ENCODE data around the gene FZD1. TPM values are rescaled to one million over a fixed set of nuclear protein-coding genes. Genes with fewer than 3 reads are reported as not detected.

The FZD1 gene
- total RNA-seq, 1 donor from 2014 or later = 0.55 TPM

DNA sequence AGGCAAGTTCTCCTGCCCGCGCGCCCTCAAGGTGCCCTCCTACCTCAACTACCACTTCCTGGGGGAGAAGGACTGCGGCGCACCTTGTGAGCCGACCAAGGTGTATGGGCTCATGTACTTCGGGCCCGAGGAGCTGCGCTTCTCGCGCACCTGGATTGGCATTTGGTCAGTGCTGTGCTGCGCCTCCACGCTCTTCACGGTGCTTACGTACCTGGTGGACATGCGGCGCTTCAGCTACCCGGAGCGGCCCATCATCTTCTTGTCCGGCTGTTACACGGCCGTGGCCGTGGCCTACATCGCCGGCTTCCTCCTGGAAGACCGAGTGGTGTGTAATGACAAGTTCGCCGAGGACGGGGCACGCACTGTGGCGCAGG lies 1.4 kb downstream of the FZD1 start:
- Mint-ChIP-seq H3K4me1 (peaks cover 21% of the 10 kb centered on the region), H3K27me3 (peaks cover 32% of the 10 kb centered on the region), H3K4me3 (peak overlapping the region; percentile 87), H3K27ac (no peak overlapping the region), H3K9me3 (no peaks in the 10 kb centered on the region), H3K36me3 (ENCODE audit: low read depth) (peaks cover 2% of the 10 kb centered on the region)
- POLR2A ChIA-PET = interaction anchor here (0.5 kb wide), 1 partner anchor 501 kb away, joined by 3 read pairs; no protein-coding TSS in a partner anchor
- intact Hi-C loops (cut with micrococcal nuclease) = loop anchor here (10.0 kb wide), 4 partner anchors 601 to 1021 kb away; partner anchors contain the start of genes AKAP9, CDK14 and CFAP69
- CTCF ChIA-PET = no interaction called here
- DNase-seq = no peak
- TF ChIP-seq, protein P1, sequence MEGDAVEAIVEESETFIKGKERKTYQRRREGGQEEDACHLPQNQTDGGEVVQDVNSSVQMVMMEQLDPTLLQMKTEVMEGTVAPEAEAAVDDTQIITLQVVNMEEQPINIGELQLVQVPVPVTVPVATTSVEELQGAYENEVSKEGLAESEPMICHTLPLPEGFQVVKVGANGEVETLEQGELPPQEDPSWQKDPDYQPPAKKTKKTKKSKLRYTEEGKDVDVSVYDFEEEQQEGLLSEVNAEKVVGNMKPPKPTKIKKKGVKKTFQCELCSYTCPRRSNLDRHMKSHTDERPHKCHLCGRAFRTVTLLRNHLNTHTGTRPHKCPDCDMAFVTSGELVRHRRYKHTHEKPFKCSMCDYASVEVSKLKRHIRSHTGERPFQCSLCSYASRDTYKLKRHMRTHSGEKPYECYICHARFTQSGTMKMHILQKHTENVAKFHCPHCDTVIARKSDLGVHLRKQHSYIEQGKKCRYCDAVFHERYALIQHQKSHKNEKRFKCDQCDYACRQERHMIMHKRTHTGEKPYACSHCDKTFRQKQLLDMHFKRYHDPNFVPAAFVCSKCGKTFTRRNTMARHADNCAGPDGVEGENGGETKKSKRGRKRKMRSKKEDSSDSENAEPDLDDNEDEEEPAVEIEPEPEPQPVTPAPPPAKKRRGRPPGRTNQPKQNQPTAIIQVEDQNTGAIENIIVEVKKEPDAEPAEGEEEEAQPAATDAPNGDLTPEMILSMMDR (IDR thresholded peaks at IDR 0.05) = no peak
- ATAC-seq (ENCODE audit: low read depth) = no peak

DNA sequence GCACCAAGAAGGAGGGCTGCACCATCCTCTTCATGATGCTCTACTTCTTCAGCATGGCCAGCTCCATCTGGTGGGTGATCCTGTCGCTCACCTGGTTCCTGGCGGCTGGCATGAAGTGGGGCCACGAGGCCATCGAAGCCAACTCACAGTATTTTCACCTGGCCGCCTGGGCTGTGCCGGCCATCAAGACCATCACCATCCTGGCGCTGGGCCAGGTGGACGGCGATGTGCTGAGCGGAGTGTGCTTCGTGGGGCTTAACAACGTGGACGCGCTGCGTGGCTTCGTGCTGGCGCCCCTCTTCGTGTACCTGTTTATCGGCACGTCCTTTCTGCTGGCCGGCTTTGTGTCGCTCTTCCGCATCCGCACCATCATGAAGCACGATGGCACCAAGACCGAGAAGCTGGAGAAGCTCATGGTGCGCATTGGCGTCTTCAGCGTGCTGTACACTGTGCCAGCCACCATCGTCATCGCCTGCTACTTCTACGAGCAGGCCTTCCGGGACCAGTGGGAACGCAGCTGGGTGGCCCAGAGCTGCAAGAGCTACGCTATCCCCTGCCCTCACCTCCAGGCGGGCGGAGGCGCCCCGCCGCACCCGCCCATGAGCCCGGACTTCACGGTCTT lies 1.9 kb downstream of the FZD1 start:
- TF ChIP-seq, protein P1 (IDR thresholded peaks at IDR 0.05) = no peak
- Mint-ChIP-seq H3K4me1 (peaks cover 21% of the 10 kb centered on the region), H3K4me3 (peak overlapping the region; percentile 87), H3K9me3 (no peaks in the 10 kb centered on the region), H3K27ac (no peak overlapping the region), H3K36me3 (ENCODE audit: low read depth) (peaks cover 2% of the 10 kb centered on the region), H3K27me3 (peaks cover 29% of the 10 kb centered on the region)
- intact Hi-C loops (cut with micrococcal nuclease) = loop anchor here (10.0 kb wide), 4 partner anchors 601 to 1021 kb away; partner anchors contain the start of genes AKAP9, CDK14 and CFAP69
- ChIA-PET POLR2A (interaction anchor here (0.5 kb wide), 1 partner anchor 501 kb away, joined by 3 read pairs; no protein-coding TSS in a partner anchor), CTCF (no interaction called here)
- DNase-seq = no peak
- no peak for ATAC-seq (ENCODE audit: low read depth)

DNA sequence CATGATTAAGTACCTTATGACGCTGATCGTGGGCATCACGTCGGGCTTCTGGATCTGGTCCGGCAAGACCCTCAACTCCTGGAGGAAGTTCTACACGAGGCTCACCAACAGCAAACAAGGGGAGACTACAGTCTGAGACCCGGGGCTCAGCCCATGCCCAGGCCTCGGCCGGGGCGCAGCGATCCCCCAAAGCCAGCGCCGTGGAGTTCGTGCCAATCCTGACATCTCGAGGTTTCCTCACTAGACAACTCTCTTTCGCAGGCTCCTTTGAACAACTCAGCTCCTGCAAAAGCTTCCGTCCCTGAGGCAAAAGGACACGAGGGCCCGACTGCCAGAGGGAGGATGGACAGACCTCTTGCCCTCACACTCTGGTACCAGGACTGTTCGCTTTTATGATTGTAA lies 2.5 kb downstream of the FZD1 start:
- peaks cover 29% of the 10 kb centered on the region for H3K27me3 Mint-ChIP-seq
- CTCF ChIA-PET = no interaction called here

DNA sequence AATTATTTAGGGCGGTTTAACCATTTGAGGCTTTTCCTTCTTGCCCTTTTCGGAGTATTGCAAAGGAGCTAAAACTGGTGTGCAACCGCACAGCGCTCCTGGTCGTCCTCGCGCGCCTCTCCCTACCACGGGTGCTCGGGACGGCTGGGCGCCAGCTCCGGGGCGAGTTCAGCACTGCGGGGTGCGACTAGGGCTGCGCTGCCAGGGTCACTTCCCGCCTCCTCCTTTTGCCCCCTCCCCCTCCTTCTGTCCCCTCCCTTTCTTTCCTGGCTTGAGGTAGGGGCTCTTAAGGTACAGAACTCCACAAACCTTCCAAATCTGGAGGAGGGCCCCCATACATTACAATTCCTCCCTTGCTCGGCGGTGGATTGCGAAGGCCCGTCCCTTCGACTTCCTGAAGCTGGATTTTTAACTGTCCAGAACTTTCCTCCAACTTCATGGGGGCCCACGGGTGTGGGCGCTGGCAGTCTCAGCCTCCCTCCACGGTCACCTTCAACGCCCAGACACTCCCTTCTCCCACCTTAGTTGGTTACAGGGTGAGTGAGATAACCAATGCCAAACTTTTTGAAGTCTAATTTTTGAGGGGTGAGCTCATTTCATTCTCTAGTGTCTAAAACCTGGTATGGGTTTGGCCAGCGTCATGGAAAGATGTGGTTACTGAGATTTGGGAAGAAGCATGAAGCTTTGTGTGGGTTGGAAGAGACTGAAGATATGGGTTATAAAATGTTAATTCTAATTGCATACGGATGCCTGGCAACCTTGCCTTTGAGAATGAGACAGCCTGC lies 3.1 kb downstream of the FZD1 start:
- TF ChIP-seq, protein P1 (IDR thresholded peaks at IDR 0.05) = no peak
- H3K4me3 Mint-ChIP-seq = no peak overlapping the region
- ATAC-seq (ENCODE audit: low read depth) (no peak), DNase-seq (no peak)
- intact Hi-C loops (cut with micrococcal nuclease) = loop anchor here (10.0 kb wide), 4 partner anchors 603 to 1023 kb away; partner anchors contain the start of genes AKAP9, CDK14 and CFAP69
- H3K27me3 Mint-ChIP-seq = peaks cover 25% of the 10 kb centered on the region
- POLR2A ChIA-PET = no interaction called here
- H3K4me1 Mint-ChIP-seq = peaks cover 21% of the 10 kb centered on the region
- H3K36me3 Mint-ChIP-seq (ENCODE audit: low read depth) = peaks cover 2% of the 10 kb centered on the region
- H3K27ac Mint-ChIP-seq = no peak overlapping the region
- CTCF ChIA-PET = no interaction called here
- H3K9me3 Mint-ChIP-seq = no peaks in the 10 kb centered on the region

More for the DNA sequence above, 2.5 kb downstream of the FZD1 start:
- TF ChIP-seq, protein P1 (IDR thresholded peaks at IDR 0.05) = no peak
- H3K4me1 Mint-ChIP-seq = peaks cover 21% of the 10 kb centered on the region
- POLR2A ChIA-PET = no interaction called here
- intact Hi-C loops (cut with micrococcal nuclease) = loop anchor here (10.0 kb wide), 4 partner anchors 602 to 1022 kb away; partner anchors contain the start of genes AKAP9, CDK14 and CFAP69
- ATAC-seq (ENCODE audit: low read depth) (no peak), DNase-seq (no peak)
- H3K36me3 Mint-ChIP-seq (ENCODE audit: low read depth) = peaks cover 2% of the 10 kb centered on the region
- H3K4me3 Mint-ChIP-seq = no peak overlapping the region
- no peaks in the 10 kb centered on the region for H3K9me3 Mint-ChIP-seq
- no peak overlapping the region for H3K27ac Mint-ChIP-seq

DNA sequence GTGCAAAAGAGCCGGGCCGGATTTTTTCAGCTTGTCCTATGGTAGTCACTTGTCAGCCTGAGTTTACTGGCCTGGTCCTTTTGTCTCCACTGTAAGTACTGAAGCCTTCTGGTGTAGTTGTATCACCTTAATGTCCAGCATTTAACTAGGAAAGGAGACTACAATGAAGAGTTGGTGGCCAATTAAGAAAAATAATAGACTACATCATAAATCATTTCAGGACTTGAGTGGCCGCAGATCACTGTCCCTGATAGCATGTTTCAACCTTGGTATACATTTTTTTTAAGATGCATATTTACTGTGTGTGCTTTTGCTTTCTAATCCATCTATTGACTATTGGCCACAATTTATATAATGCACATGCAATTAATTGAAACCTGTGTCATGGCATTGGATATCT lies 6.1 kb downstream of the FZD1 start:
- peaks cover 8% of the 10 kb centered on the region for H3K4me1 Mint-ChIP-seq
- intact Hi-C loops (cut with micrococcal nuclease) = no loop called here
- CTCF ChIA-PET = no interaction called here
- no peaks in the 10 kb centered on the region for H3K9me3 Mint-ChIP-seq
- TF ChIP-seq, protein P1 (IDR thresholded peaks at IDR 0.05) = no peak
- H3K4me3 Mint-ChIP-seq = no peak overlapping the region
- ATAC-seq (ENCODE audit: low read depth) (no peak), DNase-seq (no peak)
- POLR2A ChIA-PET = no interaction called here
- H3K36me3 Mint-ChIP-seq (ENCODE audit: low read depth) = no peaks in the 10 kb centered on the region
- no peak overlapping the region for H3K27ac Mint-ChIP-seq
- peaks cover 11% of the 10 kb centered on the region for H3K27me3 Mint-ChIP-seq
